K562 (cell line): Measurements from ENCODE around the gene OR51S1. TPM values are rescaled to one million over a fixed set of nuclear protein-coding genes. Genes with fewer than 3 reads are reported as not detected.

Source experiments
- ATAC-seq: fragments of 200-7000 bp; cut with Tn5 transposase; 3 replicates; pipeline ENCODE4 v1.9.1; 2020; ENCODE audit warnings: moderate library complexity
- BruUV-seq: library from RNA; stranded (reverse); fragments of 400-500 nt; replicated peaks from 2 replicates; lab custom pipeline; 2021; lab: Mats Ljungman, UMichigan
- CTCF ChIA-PET: fragments of 300-600 bp; formaldehyde crosslinking; extraction: SDS; loops from one replicate; lab custom pipeline; 2021; ENCODE audit warnings: low intra/inter-chr PET ratio; lab: Yijun Ruan, JAX
- POLR2A ChIA-PET: fragments of 300-600, 350-650 bp; sonication (Branson Sonifier 250); formaldehyde crosslinking; extraction: SDS; loops from one replicate; lab custom pipeline; 2021; ENCODE audit warnings: antibody characterized with exemption, inconsistent platforms; lab: Yijun Ruan, JAX
- DNase-seq, 4 experiments: peaks; one replicate each; pipeline versions ENCODE4 v3.0.0 to v3.0.0-alpha.2; 2011 to 2018; ENCODE audit warnings: low spot score in 3 of 4, mixed read lengths in 3 of 4; ENCODE audit errors: extremely low read depth in 1 of 4
- FAIRE-seq: peaks from 2 replicates; lab custom pipeline; 2011; peaks lifted over from hg19 to GRCh38; lab: Jason Lieb, UNC
- H2AFZ ChIP-seq: 2 replicates; pipeline ENCODE4 v1.6.0; 2011; ENCODE audit warnings: low read depth, low read length, control low read depth, inconsistent platforms
- H3K27ac ChIP-seq: fragments of 200-600 bp; 3 replicates; pipeline ENCODE4 v1.8.0; 2011; ENCODE audit warnings: low read depth, mild to moderate bottlenecking, control low read depth, inconsistent platforms, low read length, moderate library complexity, mixed read lengths; ENCODE audit errors: extremely low read depth
- H3K27me3 ChIP-seq, 2 experiments: fragments of 300-600 bp in 1 of 2; 2 replicates in 1 of 2; 3 replicates in 1 of 2; pipeline versions ENCODE4 v1.6.0 to v1.8.0; 2011; ENCODE audit warnings: inconsistent platforms in 2 of 2, low read length in 2 of 2, mild to moderate bottlenecking in 1 of 2, mixed read lengths in 1 of 2, moderate library complexity in 1 of 2; ENCODE audit not compliant: control insufficient read depth in 2 of 2, insufficient read depth in 2 of 2
- H3K36me3 ChIP-seq: fragments of 300-600 bp; 3 replicates; pipeline ENCODE4 v1.8.0; 2011; ENCODE audit warnings: mild to moderate bottlenecking, low read length, inconsistent platforms; ENCODE audit not compliant: control insufficient read depth, insufficient read depth
- H3K4me1 ChIP-seq, 2 experiments: fragments of 200-600 bp in 1 of 2; replicated peaks in 1 of 2; 2 replicates in 1 of 2; 3 replicates in 1 of 2; pipeline versions ENCODE4 v1.5.1 to v1.8.0; 2011; ENCODE audit warnings: inconsistent platforms in 2 of 2, low read length in 2 of 2, mild to moderate bottlenecking in 1 of 2, mixed read lengths in 1 of 2, moderate library complexity in 1 of 2; ENCODE audit not compliant: control insufficient read depth in 2 of 2, insufficient read depth in 2 of 2
- H3K4me2 ChIP-seq: 2 replicates; pipeline ENCODE4 v1.6.1; 2011; ENCODE audit warnings: low read length, control low read depth, inconsistent platforms, mixed read lengths; ENCODE audit not compliant: insufficient read depth
- H3K4me3 ChIP-seq: fragments of 200-600 bp; sonication (generic), shearing (Covaris generic); 2 replicates; pipeline ENCODE4 v1.5.1; 2016; ENCODE audit warnings: control low read depth, inconsistent platforms
- H3K79me2 ChIP-seq: fragments of 200-600 bp; 3 replicates; pipeline ENCODE4 v1.8.0; 2011; ENCODE audit warnings: low read length, inconsistent platforms; ENCODE audit not compliant: control insufficient read depth, insufficient read depth
- H3K9ac ChIP-seq, 2 experiments: 2 replicates each; pipeline versions ENCODE4 v1.6.0 to v1.6.1; 2011; ENCODE audit warnings: low read depth in 2 of 2, low read length in 2 of 2, control low read depth in 1 of 2, inconsistent platforms in 1 of 2, mild to moderate bottlenecking in 1 of 2, mixed read lengths in 1 of 2; ENCODE audit not compliant: insufficient read depth in 1 of 2
- H3K9me1 ChIP-seq: one replicate; pipeline ENCODE4 v1.6.0; 2011; ENCODE audit warnings: inconsistent platforms, mild to moderate bottlenecking, low read length, moderate library complexity; ENCODE audit not compliant: control insufficient read depth, insufficient read depth
- H3K9me3 ChIP-seq: replicated peaks from 2 replicates; pipeline ENCODE4 v1.5.1; 2011; ENCODE audit warnings: low read depth, low read length, inconsistent platforms; ENCODE audit not compliant: control insufficient read depth, insufficient read depth
- H4K20me1 ChIP-seq: replicated peaks from 2 replicates; pipeline ENCODE4 v1.6.1; 2011; ENCODE audit warnings: low read length, inconsistent platforms, mixed read lengths; ENCODE audit not compliant: control insufficient read depth, insufficient read depth
- CXXC5 ChIP-seq: fragments of 250-450 bp; sonication (Bioruptor Pico); IDR thresholded peaks from 2 replicates; pipeline ENCODE4 v1.8.0; 2022; ENCODE audit warnings: inconsistent platforms, mild to moderate bottlenecking, moderate library complexity
- ETV5 ChIP-seq: sonication (generic); formaldehyde crosslinking; IDR thresholded peaks from 2 replicates; pipeline ENCODE4 v1.4.0; 2020; ENCODE audit warnings: low read depth, mild to moderate bottlenecking, missing genetic modification reagents
- PTRF ChIP-seq: fragments of 450-650 bp; IDR thresholded peaks from 2 replicates; pipeline ENCODE4 v1.6.1; 2016; ENCODE audit warnings: mild to moderate bottlenecking, missing genetic modification characterization, missing compliant biosample characterization
- TARDBP ChIP-seq: fragments of 450-650 bp; IDR thresholded peaks from 2 replicates; pipeline ENCODE4 v1.6.1; 2016
- ZNF143 ChIP-seq: sonication (generic); formaldehyde crosslinking; IDR thresholded peaks from 2 replicates; pipeline ENCODE4 v1.9.0; 2022; ENCODE audit warnings: mild to moderate bottlenecking, missing genetic modification reagents
- ZNF347 ChIP-seq: fragments of 450-650 bp; formaldehyde crosslinking; IDR thresholded peaks from 2 replicates; pipeline ENCODE4 v1.4.0; 2020; ENCODE audit warnings: low read depth, mild to moderate bottlenecking, moderate library complexity
- WGBS: fragments of 100-300 bp; shearing (Covaris generic); methylation state at CpG from one replicate; pipeline ENCODE4 v1.1.6; 2016; ENCODE audit warnings: low coverage, mixed read lengths; ENCODE audit not compliant: insufficient coverage; ENCODE audit errors: missing lambda C conversion rate; 5-methylcytosine and 5-hydroxymethylcytosine counted together
- in situ Hi-C: fragments of 300-500 bp; cut with MboI; formaldehyde crosslinking; loops from 4 replicates; pipeline ENCODE4 v1.15.0; 2018; ENCODE audit warnings: inconsistent platforms, mixed read lengths
- intact Hi-C: fragments of 100-400 bp; cut with micrococcal nuclease; formaldehyde crosslinking; loops from 2 replicates; pipeline ENCODE4 v1.14.2; 2022
- polyA plus RNA-seq, 8 experiments: library from polyadenylated mRNA; depleted of rRNA in 4 of 8; stranded (reverse) in 5 of 8; unstranded in 3 of 8; fragments of >200 nt; fragmentation: Nextera tagmentation in 2 of 8; fragmentation: Illumina TruSeq in 1 of 8; extraction: Ambion mirVana in 2 of 8; extraction: Trizol in 1 of 8; gene quantifications; 2 replicates each; pipeline versions ENCODE4 v1.2.1 to v1.2.3, GENCODE V29; 2011 to 2014; ENCODE audit warnings: inconsistent platforms in 1 of 8, missing spikeins in 1 of 8
- total RNA-seq, 7 experiments: library from RNA; depleted of rRNA in 6 of 7; stranded (reverse); fragments of >200 nt in 6 of 7; fragmentation: Illumina TruSeq in 2 of 7; extraction: Trizol in 2 of 7; gene quantifications; 2 replicates each; pipeline versions ENCODE4 v1.2.1 to v1.2.3, GENCODE V29; 2011 to 2021; ENCODE audit warnings: low replicate concordance in 1 of 7
- TF ChIP-seq, protein P1 (sequence below): fragments of 250-450 bp; sonication (Bioruptor Pico); IDR thresholded peaks from 2 replicates; pipeline ENCODE4 v1.8.0; 2021; ENCODE audit warnings: borderline replicate concordance, mild to moderate bottlenecking, moderate library complexity; ENCODE audit not compliant: poor library complexity, severe bottlenecking

The OR51S1 gene
- total and polyA plus RNA-seq, 9 of the 15 experiments (the other 6 are each of a cell fraction or from before 2014, with no cell fraction given), result not detected

DNA sequence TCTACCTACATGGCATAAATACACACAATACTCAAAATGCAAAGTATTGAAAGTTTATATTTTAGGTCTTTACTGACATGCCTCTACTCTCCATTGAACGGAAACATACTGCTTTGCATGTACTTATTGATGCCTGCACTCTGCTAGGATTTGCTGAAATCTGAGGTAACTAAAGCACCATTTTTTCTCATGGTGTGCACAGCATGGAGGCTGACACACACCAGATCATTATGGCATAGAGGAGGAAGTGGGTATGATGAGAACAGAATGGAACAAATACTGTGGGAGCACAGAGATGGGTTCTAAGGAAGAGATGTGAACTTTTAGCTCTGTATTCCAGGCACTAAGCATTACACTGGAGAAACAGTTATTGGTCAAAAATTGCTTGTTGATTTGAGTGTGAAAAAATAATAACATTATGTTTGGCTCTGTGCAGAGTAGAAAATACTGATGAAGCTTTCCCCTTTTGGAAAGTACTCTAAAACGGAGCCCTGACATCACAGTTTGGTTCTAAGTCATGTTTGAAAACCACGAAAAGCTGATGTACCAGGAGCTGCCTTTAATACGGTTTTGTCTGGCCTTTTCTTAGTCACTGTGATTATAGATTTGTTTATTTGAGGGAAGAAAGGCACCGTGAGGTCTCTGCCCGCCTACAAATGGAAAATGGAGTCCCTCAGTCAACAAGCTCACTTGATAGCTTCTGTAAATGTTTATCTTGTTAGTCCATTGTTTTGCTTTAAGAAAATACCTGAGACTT is 50.4 kb downstream of the OR51S1 start:
- in situ Hi-C loops, result no loop called here
- no peaks in the 10 kb centered on the region for H3K4me1 ChIP-seq
- no peaks in the 10 kb centered on the region for H3K36me3 ChIP-seq
- H3K27me3 ChIP-seq, result peaks cover 0 to 4% of the 10 kb centered on the region in 2 experiments; a peak in 3 of 5 replicates
- H3K9me3 ChIP-seq, result no peaks in the 10 kb centered on the region
- intact Hi-C loops, result no loop called here
- H3K27ac ChIP-seq, result no peak overlapping the region
- 2% methylated on average over 6 of the region's 6 CpGs for WGBS
- CTCF ChIA-PET, result no interaction called here
- no peak overlapping the region for H3K9ac ChIP-seq
- H3K4me2 ChIP-seq, result no peak overlapping the region
- H3K4me3 ChIP-seq, result no peak overlapping the region
- H3K79me2 ChIP-seq, result no peaks in the 10 kb centered on the region
- no peak overlapping the region for H2AFZ ChIP-seq
- DNase-seq, result no peak
- no peak for FAIRE-seq
- no peak for ATAC-seq
- no peaks in the 10 kb centered on the region; the same call in 1 of the 2 replicates for H4K20me1 ChIP-seq
- BruUV-seq, result no TSS peak
- POLR2A ChIA-PET, result no interaction called here
- no peak for TF ChIP-seq PTRF (tag)
- no peak for TF ChIP-seq ETV5 (CRISPR knock-in tag)
- TF ChIP-seq CXXC5, result no peak
- TF ChIP-seq, protein P1, sequence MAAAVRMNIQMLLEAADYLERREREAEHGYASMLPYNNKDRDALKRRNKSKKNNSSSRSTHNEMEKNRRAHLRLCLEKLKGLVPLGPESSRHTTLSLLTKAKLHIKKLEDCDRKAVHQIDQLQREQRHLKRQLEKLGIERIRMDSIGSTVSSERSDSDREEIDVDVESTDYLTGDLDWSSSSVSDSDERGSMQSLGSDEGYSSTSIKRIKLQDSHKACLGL (CRISPR knock-in tag), result no peak
- TF ChIP-seq ZNF347 (CRISPR knock-in tag), result no peak
- TF ChIP-seq TARDBP, result no peak
- TF ChIP-seq ZNF143 (CRISPR knock-in tag), result no peak
- no peaks in the 10 kb centered on the region for H3K9me1 ChIP-seq

Other genes starting within 250 kb of the OR51S1 start
Only the 7 nearest of the 18 such genes appear.
- not detected in 2 replicates for gene OR51F1, start 79.3 kb downstream of the OR51S1 start, total RNA-seq (2014; rRNA removed)
- gene OR51F1, start 79.3 kb downstream of the OR51S1 start, total RNA-seq (2014; rRNA removed; fragmentation: Illumina TruSeq; extraction: Trizol), result not detected in 2 replicates
- gene OR51F1, start 79.3 kb downstream of the OR51S1 start, total RNA-seq (2015; rRNA removed; fragmentation: Illumina TruSeq; extraction: Trizol), result not detected in 2 replicates
- not detected in 2 replicates for gene OR51F1, start 79.3 kb downstream of the OR51S1 start, total RNA-seq (2021)
- not detected in 2 replicates for gene OR51F1, start 79.3 kb downstream of the OR51S1 start, polyA plus RNA-seq (2011; rRNA removed)
- not detected in 2 replicates for gene OR51F1, start 79.3 kb downstream of the OR51S1 start, polyA plus RNA-seq (2014; fragmentation: Illumina TruSeq; extraction: Trizol)
- not detected for gene OR51F1, start 79.3 kb downstream of the OR51S1 start, polyA plus RNA-seq (2014; fragmentation: Nextera tagmentation; extraction: Ambion mirVana)
- gene OR51F1, start 79.3 kb downstream of the OR51S1 start, polyA plus RNA-seq (2014; rRNA removed), result not detected in 2 replicates
- not detected in 2 replicates for gene OR52R1, start 44.8 kb downstream of the OR51S1 start, total RNA-seq (2014; rRNA removed)
- not detected in 2 replicates for gene OR52R1, start 44.8 kb downstream of the OR51S1 start, total RNA-seq (2014; rRNA removed; fragmentation: Illumina TruSeq; extraction: Trizol)
- gene OR52R1, start 44.8 kb downstream of the OR51S1 start, total RNA-seq (2015; rRNA removed; fragmentation: Illumina TruSeq; extraction: Trizol), result not detected in 2 replicates
- not detected in 2 replicates for gene OR52R1, start 44.8 kb downstream of the OR51S1 start, total RNA-seq (2021)
- gene OR52R1, start 44.8 kb downstream of the OR51S1 start, polyA plus RNA-seq (2011; rRNA removed), result not detected in 2 replicates
- gene OR52R1, start 44.8 kb downstream of the OR51S1 start, polyA plus RNA-seq (2014; fragmentation: Illumina TruSeq; extraction: Trizol), result not detected in 2 replicates
- not detected for gene OR52R1, start 44.8 kb downstream of the OR51S1 start, polyA plus RNA-seq (2014; fragmentation: Nextera tagmentation; extraction: Ambion mirVana)
- gene OR52R1, start 44.8 kb downstream of the OR51S1 start, polyA plus RNA-seq (2014; rRNA removed), result not detected in 2 replicates
- not detected in 2 replicates for gene OR51F2, start 27.9 kb downstream of the OR51S1 start, total RNA-seq (2014; rRNA removed)
- not detected in 2 replicates for gene OR51F2, start 27.9 kb downstream of the OR51S1 start, total RNA-seq (2014; rRNA removed; fragmentation: Illumina TruSeq; extraction: Trizol)
- gene OR51F2, start 27.9 kb downstream of the OR51S1 start, total RNA-seq (2015; rRNA removed; fragmentation: Illumina TruSeq; extraction: Trizol), result not detected in 2 replicates
- not detected in 2 replicates for gene OR51F2, start 27.9 kb downstream of the OR51S1 start, total RNA-seq (2021)
- gene OR51F2, start 27.9 kb downstream of the OR51S1 start, polyA plus RNA-seq (2011; rRNA removed), result not detected in 2 replicates
- gene OR51F2, start 27.9 kb downstream of the OR51S1 start, polyA plus RNA-seq (2014; fragmentation: Illumina TruSeq; extraction: Trizol), result not detected in 2 replicates
- gene OR51F2, start 27.9 kb downstream of the OR51S1 start, polyA plus RNA-seq (2014; fragmentation: Nextera tagmentation; extraction: Ambion mirVana), result not detected
- gene OR51F2, start 27.9 kb downstream of the OR51S1 start, polyA plus RNA-seq (2014; rRNA removed), result not detected in 2 replicates
- not detected in 2 replicates for gene OR51T1, start 32.7 kb upstream of the OR51S1 start, total RNA-seq (2014; rRNA removed)
- gene OR51T1, start 32.7 kb upstream of the OR51S1 start, total RNA-seq (2014; rRNA removed; fragmentation: Illumina TruSeq; extraction: Trizol), result not detected in 2 replicates
- not detected in 2 replicates for gene OR51T1, start 32.7 kb upstream of the OR51S1 start, total RNA-seq (2015; rRNA removed; fragmentation: Illumina TruSeq; extraction: Trizol)
- gene OR51T1, start 32.7 kb upstream of the OR51S1 start, total RNA-seq (2021), result not detected in 2 replicates
- gene OR51T1, start 32.7 kb upstream of the OR51S1 start, polyA plus RNA-seq (2011; rRNA removed), result not detected in 2 replicates
- not detected in 2 replicates for gene OR51T1, start 32.7 kb upstream of the OR51S1 start, polyA plus RNA-seq (2014; fragmentation: Illumina TruSeq; extraction: Trizol)
- not detected for gene OR51T1, start 32.7 kb upstream of the OR51S1 start, polyA plus RNA-seq (2014; fragmentation: Nextera tagmentation; extraction: Ambion mirVana)
- gene OR51T1, start 32.7 kb upstream of the OR51S1 start, polyA plus RNA-seq (2014; rRNA removed), result not detected in 2 replicates
- gene OR51A7, start 54.6 kb upstream of the OR51S1 start, total RNA-seq (2014; rRNA removed), result not detected in 2 replicates
- gene OR51A7, start 54.6 kb upstream of the OR51S1 start, total RNA-seq (2014; rRNA removed; fragmentation: Illumina TruSeq; extraction: Trizol), result not detected in 2 replicates
- not detected in 2 replicates for gene OR51A7, start 54.6 kb upstream of the OR51S1 start, total RNA-seq (2015; rRNA removed; fragmentation: Illumina TruSeq; extraction: Trizol)
- not detected in 2 replicates for gene OR51A7, start 54.6 kb upstream of the OR51S1 start, total RNA-seq (2021)
- gene OR51A7, start 54.6 kb upstream of the OR51S1 start, polyA plus RNA-seq (2011; rRNA removed), result not detected in 2 replicates
- not detected in 2 replicates for gene OR51A7, start 54.6 kb upstream of the OR51S1 start, polyA plus RNA-seq (2014; fragmentation: Illumina TruSeq; extraction: Trizol)
- gene OR51A7, start 54.6 kb upstream of the OR51S1 start, polyA plus RNA-seq (2014; fragmentation: Nextera tagmentation; extraction: Ambion mirVana), result not detected
- not detected in 2 replicates for gene OR51A7, start 54.6 kb upstream of the OR51S1 start, polyA plus RNA-seq (2014; rRNA removed)
- gene OR51G2, start 70.1 kb upstream of the OR51S1 start, total RNA-seq (2014; rRNA removed), result not detected in 2 replicates
- not detected in 2 replicates for gene OR51G2, start 70.1 kb upstream of the OR51S1 start, total RNA-seq (2014; rRNA removed; fragmentation: Illumina TruSeq; extraction: Trizol)
- gene OR51G2, start 70.1 kb upstream of the OR51S1 start, total RNA-seq (2015; rRNA removed; fragmentation: Illumina TruSeq; extraction: Trizol), result not detected in 2 replicates
- not detected in 2 replicates for gene OR51G2, start 70.1 kb upstream of the OR51S1 start, total RNA-seq (2021)
- gene OR51G2, start 70.1 kb upstream of the OR51S1 start, polyA plus RNA-seq (2011; rRNA removed), result not detected in 2 replicates
- not detected in 2 replicates for gene OR51G2, start 70.1 kb upstream of the OR51S1 start, polyA plus RNA-seq (2014; fragmentation: Illumina TruSeq; extraction: Trizol)
- not detected for gene OR51G2, start 70.1 kb upstream of the OR51S1 start, polyA plus RNA-seq (2014; fragmentation: Nextera tagmentation; extraction: Ambion mirVana)
- not detected in 2 replicates for gene OR51G2, start 70.1 kb upstream of the OR51S1 start, polyA plus RNA-seq (2014; rRNA removed)
- gene OR51G1, start 75.1 kb upstream of the OR51S1 start, total RNA-seq (2014; rRNA removed), result not detected in 2 replicates
- gene OR51G1, start 75.1 kb upstream of the OR51S1 start, total RNA-seq (2014; rRNA removed; fragmentation: Illumina TruSeq; extraction: Trizol), result not detected in 2 replicates
- not detected in 2 replicates for gene OR51G1, start 75.1 kb upstream of the OR51S1 start, total RNA-seq (2015; rRNA removed; fragmentation: Illumina TruSeq; extraction: Trizol)
- not detected in 2 replicates for gene OR51G1, start 75.1 kb upstream of the OR51S1 start, total RNA-seq (2021)
- gene OR51G1, start 75.1 kb upstream of the OR51S1 start, polyA plus RNA-seq (2011; rRNA removed), result not detected in 2 replicates
- gene OR51G1, start 75.1 kb upstream of the OR51S1 start, polyA plus RNA-seq (2014; fragmentation: Illumina TruSeq; extraction: Trizol), result not detected in 2 replicates
- not detected for gene OR51G1, start 75.1 kb upstream of the OR51S1 start, polyA plus RNA-seq (2014; fragmentation: Nextera tagmentation; extraction: Ambion mirVana)
- gene OR51G1, start 75.1 kb upstream of the OR51S1 start, polyA plus RNA-seq (2014; rRNA removed), result not detected in 2 replicates